Activated T-cell treated with anti-CD3 and anti-CD28 coated beads, Interleukin-2, amount 50 U/mL, for 72 hours (primary cell): Measurements from ENCODE around the gene PRICKLE1. TPM values are rescaled to one million over a fixed set of nuclear protein-coding genes. Genes with fewer than 3 reads are reported as not detected.

ENCODE experiments used
- ATAC-seq, 2 donors: fragments of 150-1000 bp; cut with Tn5 transposase; replicated peaks in 1 of 2; 2 replicates each; pipeline ENCODE4 v1.10.0; 2021; ENCODE audit warnings: moderate library complexity in 2 of 2, mild to moderate bottlenecking in 1 of 2
- DNase-seq, 2 donors: peaks; one replicate each; pipeline ENCODE4 v3.0.0; 2021 to 2022; ENCODE audit warnings: mixed read lengths in 1 of 2
- H3K27ac Mint-ChIP-seq: one replicate; pipeline ENCODE4 v1.8.0; 2022; ENCODE audit warnings: mild to moderate bottlenecking, moderate library complexity, mixed read lengths
- H3K27me3 Mint-ChIP-seq: one replicate; pipeline ENCODE4 v1.8.0; 2022; ENCODE audit warnings: low read depth, mixed read lengths
- H3K36me3 Mint-ChIP-seq, 2 donors: one replicate each; pipeline ENCODE4 v1.8.0; 2022; ENCODE audit warnings: mixed read lengths in 2 of 2, mild to moderate bottlenecking in 1 of 2; ENCODE audit not compliant: insufficient read depth in 2 of 2
- H3K4me1 Mint-ChIP-seq: one replicate; pipeline ENCODE4 v1.8.0; 2022; ENCODE audit warnings: low read depth, mixed read lengths
- H3K4me3 Mint-ChIP-seq, 2 donors: one replicate each; pipeline ENCODE4 v1.8.0; 2022; ENCODE audit warnings: mild to moderate bottlenecking in 2 of 2, mixed read lengths in 2 of 2, moderate library complexity in 2 of 2
- H3K9me3 Mint-ChIP-seq, 2 donors: one replicate each; pipeline ENCODE4 v1.8.0; 2022; ENCODE audit warnings: mixed read lengths in 2 of 2
- total RNA-seq, 2 donors: library from RNA; stranded (reverse); gene quantifications; one replicate each; pipeline ENCODE4 v1.2.3, GENCODE V29; 2022

PRICKLE1 gene
- total RNA-seq, 2 donors from 2014 or later, result not detected

GRCh38 chr12:42524716-42525115, 64.8 kb downstream of the PRICKLE1 start:
- DNase-seq, result no peak
- no peaks in the 10 kb centered on the region for H3K9me3 Mint-ChIP-seq
- ATAC-seq, result no peak
- H3K4me1 Mint-ChIP-seq, result no peaks in the 10 kb centered on the region
- H3K27me3 Mint-ChIP-seq, result peaks cover 7% of the 10 kb centered on the region
- no peak overlapping the region for H3K27ac Mint-ChIP-seq
- H3K4me3 Mint-ChIP-seq, result no peak overlapping the region
- H3K36me3 Mint-ChIP-seq, result no peaks in the 10 kb centered on the region

- Mint-ChIP-seq H3K4me3 (no peak overlapping the region), H3K9me3 (peaks cover 2 to 3% of the 10 kb centered on the region in 2 donors), H3K27ac (no peak overlapping the region), H3K27me3 (no peaks in the 10 kb centered on the region), H3K4me1 (no peaks in the 10 kb centered on the region), H3K36me3 (no peaks in the 10 kb centered on the region)
- no peak for ATAC-seq
- DNase-seq, result no peak
Observed at GRCh38 chr12:42516573-42516972, 73.0 kb downstream of the PRICKLE1 start.

- Mint-ChIP-seq H3K36me3 (no peaks in the 10 kb centered on the region), H3K4me1 (no peaks in the 10 kb centered on the region), H3K27ac (no peak overlapping the region), H3K9me3 (peaks cover 2 to 3% of the 10 kb centered on the region in 2 donors), H3K27me3 (no peaks in the 10 kb centered on the region), H3K4me3 (no peak overlapping the region)
- ATAC-seq (no peak), DNase-seq (no peak)
Observed at GRCh38 chr12:42511656-42512055, 77.9 kb downstream of the PRICKLE1 start.

GRCh38 chr12:42510823-42511222, 78.7 kb downstream of the PRICKLE1 start:
- peaks cover 0 to under 1% of the 10 kb centered on the region in 2 donors for H3K9me3 Mint-ChIP-seq
- no peak overlapping the region for H3K4me3 Mint-ChIP-seq
- DNase-seq (no peak), ATAC-seq (no peak)
- no peaks in the 10 kb centered on the region for H3K27me3 Mint-ChIP-seq
- H3K4me1 Mint-ChIP-seq, result no peaks in the 10 kb centered on the region
- H3K36me3 Mint-ChIP-seq, result no peaks in the 10 kb centered on the region
- H3K27ac Mint-ChIP-seq, result no peak overlapping the region

- H3K4me3 Mint-ChIP-seq, result no peak overlapping the region
- no peaks in the 10 kb centered on the region for H3K27me3 Mint-ChIP-seq
- ATAC-seq, result no peak
- H3K36me3 Mint-ChIP-seq, result no peaks in the 10 kb centered on the region
- DNase-seq, result no peak
- H3K27ac Mint-ChIP-seq, result no peak overlapping the region
- no peaks in the 10 kb centered on the region for H3K9me3 Mint-ChIP-seq
- no peaks in the 10 kb centered on the region for H3K4me1 Mint-ChIP-seq
Observed at GRCh38 chr12:42508913-42509460, 80.6 kb downstream of the PRICKLE1 start.

- H3K9me3 Mint-ChIP-seq, result no peaks in the 10 kb centered on the region
- DNase-seq (no peak), ATAC-seq (no peak)
- H3K4me3 Mint-ChIP-seq, result no peak overlapping the region
- H3K36me3 Mint-ChIP-seq, result no peaks in the 10 kb centered on the region
- no peak overlapping the region for H3K27ac Mint-ChIP-seq
- H3K27me3 Mint-ChIP-seq, result no peaks in the 10 kb centered on the region
- H3K4me1 Mint-ChIP-seq, result no peaks in the 10 kb centered on the region
Observed at GRCh38 chr12:42507565-42507964, 82.0 kb downstream of the PRICKLE1 start.

- Mint-ChIP-seq H3K9me3 (no peaks in the 10 kb centered on the region), H3K4me3 (no peak overlapping the region), H3K27me3 (no peaks in the 10 kb centered on the region), H3K27ac (no peak overlapping the region), H3K36me3 (no peaks in the 10 kb centered on the region), H3K4me1 (no peaks in the 10 kb centered on the region)
- ATAC-seq (no peak), DNase-seq (no peak)
Observed at GRCh38 chr12:42507081-42507480, 82.5 kb downstream of the PRICKLE1 start.

- no peaks in the 10 kb centered on the region for H3K9me3 Mint-ChIP-seq
- no peaks in the 10 kb centered on the region for H3K36me3 Mint-ChIP-seq
- H3K4me3 Mint-ChIP-seq, result no peak overlapping the region
- H3K27me3 Mint-ChIP-seq, result no peaks in the 10 kb centered on the region
- H3K27ac Mint-ChIP-seq, result no peak overlapping the region
- ATAC-seq (no peak), DNase-seq (no peak)
- no peaks in the 10 kb centered on the region for H3K4me1 Mint-ChIP-seq
Observed at GRCh38 chr12:42504049-42504448, 85.5 kb downstream of the PRICKLE1 start.

GRCh38 chr12:42502682-42503081, 86.9 kb downstream of the PRICKLE1 start:
- no peak for DNase-seq
- H3K4me1 Mint-ChIP-seq, result peaks cover 5% of the 10 kb centered on the region
- H3K4me3 Mint-ChIP-seq, result no peak overlapping the region
- H3K36me3 Mint-ChIP-seq, result no peaks in the 10 kb centered on the region
- H3K27me3 Mint-ChIP-seq, result no peaks in the 10 kb centered on the region
- H3K9me3 Mint-ChIP-seq, result no peaks in the 10 kb centered on the region
- no peak for ATAC-seq
- H3K27ac Mint-ChIP-seq, result no peak overlapping the region

- Mint-ChIP-seq H3K4me3 (no peak overlapping the region), H3K4me1 (peaks cover 11% of the 10 kb centered on the region), H3K36me3 (no peaks in the 10 kb centered on the region), H3K9me3 (no peaks in the 10 kb centered on the region), H3K27ac (no peak overlapping the region), H3K27me3 (peaks cover 13% of the 10 kb centered on the region)
- DNase-seq, result no peak
- peak; percentile 67 to 82 for ATAC-seq
Observed at GRCh38 chr12:42498549-42499247, 90.8 kb downstream of the PRICKLE1 start.

- Mint-ChIP-seq H3K27ac (no peak overlapping the region), H3K27me3 (peaks cover 19% of the 10 kb centered on the region), H3K36me3 (no peaks in the 10 kb centered on the region), H3K4me1 (peaks cover 11% of the 10 kb centered on the region), H3K4me3 (no peak overlapping the region), H3K9me3 (no peaks in the 10 kb centered on the region)
- ATAC-seq (peak; percentile 49 to 58), DNase-seq (no peak)
Observed at GRCh38 chr12:42496886-42497285, 92.7 kb downstream of the PRICKLE1 start.

- peaks cover 11% of the 10 kb centered on the region for H3K4me1 Mint-ChIP-seq
- H3K27me3 Mint-ChIP-seq, result peaks cover 19% of the 10 kb centered on the region
- no peaks in the 10 kb centered on the region for H3K9me3 Mint-ChIP-seq
- ATAC-seq (no peak), DNase-seq (no peak)
- H3K36me3 Mint-ChIP-seq, result no peaks in the 10 kb centered on the region
- no peak overlapping the region for H3K27ac Mint-ChIP-seq
- no peak overlapping the region for H3K4me3 Mint-ChIP-seq
Observed at GRCh38 chr12:42495244-42495643, 94.3 kb downstream of the PRICKLE1 start.

- no peak overlapping the region for H3K27ac Mint-ChIP-seq
- ATAC-seq (no peak), DNase-seq (no peak)
- H3K4me1 Mint-ChIP-seq, result peaks cover 6% of the 10 kb centered on the region
- no peaks in the 10 kb centered on the region for H3K36me3 Mint-ChIP-seq
- no peak overlapping the region for H3K4me3 Mint-ChIP-seq
- H3K27me3 Mint-ChIP-seq, result peaks cover 30% of the 10 kb centered on the region
- no peaks in the 10 kb centered on the region for H3K9me3 Mint-ChIP-seq
Observed at GRCh38 chr12:42492267-42492666, 97.3 kb downstream of the PRICKLE1 start.

GRCh38 chr12:42490261-42490842, 99.2 kb downstream of the PRICKLE1 start:
- H3K4me3 Mint-ChIP-seq, result no peak overlapping the region
- no peak for ATAC-seq
- no peaks in the 10 kb centered on the region for H3K9me3 Mint-ChIP-seq
- no peak overlapping the region for H3K27ac Mint-ChIP-seq
- H3K36me3 Mint-ChIP-seq, result no peaks in the 10 kb centered on the region
- H3K4me1 Mint-ChIP-seq, result no peaks in the 10 kb centered on the region
- peaks cover 39% of the 10 kb centered on the region for H3K27me3 Mint-ChIP-seq
- no peak for DNase-seq
